ENCODE results near the gene HNRNPM. TPM values are rescaled to one million over a fixed set of nuclear protein-coding genes. Genes with fewer than 3 reads are reported as not detected.
A peak's percentile ranks its signal among the peaks of the same experiment; 100 is the strongest.

The HNRNPM gene
- total RNA-seq, 2 experiments from 2014 or later, result 269 to 272 TPM

DNA sequence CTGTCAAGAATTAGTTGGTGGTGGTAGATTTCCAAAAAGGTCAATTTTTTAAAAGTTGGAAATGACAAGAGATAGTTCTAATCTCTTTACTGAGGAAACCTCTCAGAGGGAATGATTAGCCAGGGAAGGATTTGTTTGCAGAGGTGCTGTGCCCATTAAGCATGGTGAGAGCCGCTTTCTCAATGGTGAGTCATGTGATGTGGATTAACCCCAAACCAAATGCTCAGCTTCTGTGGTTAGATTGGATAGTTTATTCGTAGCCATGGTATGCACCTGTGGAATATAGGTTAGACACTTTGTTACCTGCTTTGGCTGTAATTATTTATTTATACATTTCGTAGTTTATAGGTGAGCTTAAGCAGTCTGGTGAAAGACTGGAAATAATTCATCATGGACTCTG, 7.1 kb downstream of the HNRNPM start:
- no peaks in the 10 kb centered on the region for H3K27me3 Mint-ChIP-seq
- Histone ChIP-seq H3K27ac (ENCODE audit: low read depth in 1 of 2, low read length in 2 of 2) (no peak overlapping the region), H3K36me3 (ENCODE audit: insufficient read depth, low read length) (peaks cover 55% of the 10 kb centered on the region), H3K4me3 (ENCODE audit: low read length) (no peak overlapping the region), H3K9me3 (ENCODE audit: control insufficient read depth in 1 of 2, insufficient read depth in 1 of 2, low read length in 2 of 2) (no peaks in the 10 kb centered on the region), H3K4me1 (ENCODE audit: insufficient read depth, low read length) (peaks cover 81% of the 10 kb centered on the region), H3K27me3 (ENCODE audit: control insufficient read depth in 1 of 2, insufficient read depth in 2 of 2, low read length in 2 of 2) (no peaks in the 10 kb centered on the region)
- peak overlapping the region; percentile 37 for H3K27ac Mint-ChIP-seq
- peaks cover 89% of the 10 kb centered on the region for H3K4me1 Mint-ChIP-seq (ENCODE audit: low read depth)
- DNase-seq (peak in 3 of 14 experiments; percentile 13 to 48 (median 37)), ATAC-seq (ENCODE audit: poor library complexity) (peak; percentile 62)
- POLR2A ChIA-PET, result interaction anchor here (1.0 kb wide), 1 partner anchor 11 kb away, joined by 4 read pairs; no protein-coding TSS in a partner anchor
- intact Hi-C loops (cut with DNase I, micrococcal nuclease), result loop anchor here in 1 of 2 experiments (5.0 kb wide), 1 partner anchor 35 kb away; no protein-coding TSS in a partner anchor
- no peaks in the 10 kb centered on the region for H3K9me3 Mint-ChIP-seq
- peak overlapping the region; percentile 52 for H3K4me3 Mint-ChIP-seq
- CTCF ChIA-PET, result interaction anchor here (1.5 kb wide), 2 partner anchors 54 to 128 kb away, joined by 3 to 4 read pairs; no protein-coding TSS in a partner anchor
- TF ChIP-seq, protein P1, sequence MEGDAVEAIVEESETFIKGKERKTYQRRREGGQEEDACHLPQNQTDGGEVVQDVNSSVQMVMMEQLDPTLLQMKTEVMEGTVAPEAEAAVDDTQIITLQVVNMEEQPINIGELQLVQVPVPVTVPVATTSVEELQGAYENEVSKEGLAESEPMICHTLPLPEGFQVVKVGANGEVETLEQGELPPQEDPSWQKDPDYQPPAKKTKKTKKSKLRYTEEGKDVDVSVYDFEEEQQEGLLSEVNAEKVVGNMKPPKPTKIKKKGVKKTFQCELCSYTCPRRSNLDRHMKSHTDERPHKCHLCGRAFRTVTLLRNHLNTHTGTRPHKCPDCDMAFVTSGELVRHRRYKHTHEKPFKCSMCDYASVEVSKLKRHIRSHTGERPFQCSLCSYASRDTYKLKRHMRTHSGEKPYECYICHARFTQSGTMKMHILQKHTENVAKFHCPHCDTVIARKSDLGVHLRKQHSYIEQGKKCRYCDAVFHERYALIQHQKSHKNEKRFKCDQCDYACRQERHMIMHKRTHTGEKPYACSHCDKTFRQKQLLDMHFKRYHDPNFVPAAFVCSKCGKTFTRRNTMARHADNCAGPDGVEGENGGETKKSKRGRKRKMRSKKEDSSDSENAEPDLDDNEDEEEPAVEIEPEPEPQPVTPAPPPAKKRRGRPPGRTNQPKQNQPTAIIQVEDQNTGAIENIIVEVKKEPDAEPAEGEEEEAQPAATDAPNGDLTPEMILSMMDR (IDR thresholded peaks at IDR 0.05), result no peak
- peaks cover 83% of the 10 kb centered on the region for H3K36me3 Mint-ChIP-seq (ENCODE audit: low read depth)

GRCh38 chr19:8452446-8453123, 7.8 kb downstream of the HNRNPM start:
- H3K9me3 ChIP-seq (ENCODE audit: control insufficient read depth in 1 of 2, insufficient read depth in 1 of 2, low read length in 2 of 2), result no peaks in the 10 kb centered on the region
- Mint-ChIP-seq H3K36me3 (ENCODE audit: low read depth) (peaks cover 83% of the 10 kb centered on the region), H3K4me3 (peak overlapping the region; percentile 7), H3K27ac (peak overlapping the region; percentile 37), H3K9me3 (no peaks in the 10 kb centered on the region), H3K27me3 (no peaks in the 10 kb centered on the region), H3K4me1 (ENCODE audit: low read depth) (peaks cover 87% of the 10 kb centered on the region)
- H3K4me1 ChIP-seq (ENCODE audit: insufficient read depth, low read length), result peaks cover 78% of the 10 kb centered on the region
- no peak overlapping the region for H3K27ac ChIP-seq (ENCODE audit: low read depth in 1 of 2, low read length in 2 of 2)
- no peak overlapping the region for H3K4me3 ChIP-seq (ENCODE audit: low read length)
- POLR2A ChIA-PET, result interaction anchor here (0.6 to 1.0 kb wide), 2 partner anchors 28 to 967 kb away, joined by 4 to 5 read pairs; no protein-coding TSS in a partner anchor
- peaks cover 60% of the 10 kb centered on the region for H3K36me3 ChIP-seq (ENCODE audit: insufficient read depth, low read length)
- no peak for ATAC-seq (ENCODE audit: poor library complexity)
- H3K27me3 ChIP-seq (ENCODE audit: control insufficient read depth in 1 of 2, insufficient read depth in 2 of 2, low read length in 2 of 2), result no peaks in the 10 kb centered on the region
- TF ChIP-seq, protein P1 (IDR thresholded peaks at IDR 0.05), result no peak
- CTCF ChIA-PET, result interaction anchor here (1.2 to 1.5 kb wide), 3 partner anchors 11 to 128 kb away, joined by 3 to 4 read pairs (median 3); no protein-coding TSS in a partner anchor
- no peak for DNase-seq
- intact Hi-C loops (cut with DNase I, micrococcal nuclease), result loop anchor here in 1 of 2 experiments (5.0 kb wide), 1 partner anchor 35 kb away; no protein-coding TSS in a partner anchor

DNA sequence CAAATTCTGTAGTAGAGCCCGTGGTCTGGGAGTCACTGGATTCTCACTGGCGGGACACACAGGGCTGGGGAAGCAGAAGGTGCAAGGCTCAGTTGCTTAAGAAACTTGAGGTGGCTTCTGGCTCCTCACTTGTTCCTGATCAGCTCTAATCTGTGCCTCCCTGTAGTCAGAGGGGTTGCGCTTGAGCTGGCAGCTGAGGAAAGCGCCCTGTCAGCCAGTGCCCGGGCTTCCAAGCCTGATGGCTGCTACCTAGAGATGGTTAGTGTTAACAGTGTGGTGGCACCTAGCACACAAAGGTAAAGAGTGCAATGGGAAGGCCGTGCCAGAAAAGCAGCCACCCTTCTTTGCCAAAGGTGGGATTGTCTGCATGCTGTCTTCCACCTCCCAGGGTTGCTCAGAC, 8.8 kb downstream of the HNRNPM start:
- peaks cover 71% of the 10 kb centered on the region for H3K4me1 ChIP-seq (ENCODE audit: insufficient read depth, low read length)
- no peak overlapping the region for H3K4me3 ChIP-seq (ENCODE audit: low read length)
- intact Hi-C loops (cut with DNase I, micrococcal nuclease), result loop anchor here in 1 of 2 experiments (5.0 kb wide), 1 partner anchor 34 kb away; no protein-coding TSS in a partner anchor
- no peaks in the 10 kb centered on the region for H3K9me3 Mint-ChIP-seq
- H3K27ac ChIP-seq (ENCODE audit: low read depth in 1 of 2, low read length in 2 of 2), result no peak overlapping the region
- DNase-seq (no peak), ATAC-seq (ENCODE audit: poor library complexity) (no peak)
- H3K36me3 ChIP-seq (ENCODE audit: insufficient read depth, low read length), result peaks cover 62% of the 10 kb centered on the region
- H3K9me3 ChIP-seq (ENCODE audit: control insufficient read depth in 1 of 2, insufficient read depth in 1 of 2, low read length in 2 of 2), result no peaks in the 10 kb centered on the region
- H3K27ac Mint-ChIP-seq, result no peak overlapping the region
- peaks cover 87% of the 10 kb centered on the region for H3K36me3 Mint-ChIP-seq (ENCODE audit: low read depth)
- H3K4me1 Mint-ChIP-seq (ENCODE audit: low read depth), result peaks cover 89% of the 10 kb centered on the region
- CTCF ChIA-PET, result interaction anchor here (1.2 kb wide), 1 partner anchor 10 kb away, joined by 3 read pairs; no protein-coding TSS in a partner anchor
- peak overlapping the region; percentile 34 for H3K4me3 Mint-ChIP-seq
- no peaks in the 10 kb centered on the region for H3K27me3 ChIP-seq (ENCODE audit: control insufficient read depth in 1 of 2, insufficient read depth in 2 of 2, low read length in 2 of 2)
- TF ChIP-seq, protein P1 (IDR thresholded peaks at IDR 0.05), result no peak
- POLR2A ChIA-PET, result interaction anchor here (0.9 to 1.3 kb wide), 2 partner anchors 8 to 9 kb away, joined by 4 to 5 read pairs; partner anchors contain the start of gene HNRNPM
- no peaks in the 10 kb centered on the region for H3K27me3 Mint-ChIP-seq

Measured in CD4-positive, alpha-beta T cell (primary cell).